Endothelial cell of umbilical vein (primary cell): ENCODE measurements around the gene SH3RF3. TPM values are rescaled to one million over a fixed set of nuclear protein-coding genes. Genes with fewer than 3 reads are reported as not detected.

Experiments
- BruUV-seq: library from RNA; stranded (reverse); fragments of 400-500 nt; replicated peaks from 2 replicates; lab custom pipeline; 2021; lab: Mats Ljungman, UMichigan
- CTCF ChIA-PET: fragments of 300-600, 350-600 bp; sonication (Branson Sonifier 250); formaldehyde crosslinking; loops from one replicate; lab custom pipeline; 2021; ENCODE audit warnings: antibody characterized with exemption, inconsistent platforms; lab: Charles Lee
- POLR2A ChIA-PET: fragments of 300-600, 350-600 bp; sonication (Branson Sonifier 250); formaldehyde crosslinking; loops from one replicate; lab custom pipeline; 2021; ENCODE audit warnings: antibody characterized with exemption, inconsistent platforms; lab: Charles Lee
- DNase-seq: peaks from one replicate; pipeline ENCODE4 v3.0.0-alpha.2; 2011; ENCODE audit warnings: low read depth, low spot score
- FAIRE-seq: peaks from 2 replicates; lab custom pipeline; 2011; peaks lifted over from hg19 to GRCh38; lab: Jason Lieb, UNC
- H2AFZ ChIP-seq: 2 replicates; pipeline ENCODE4 v1.6.0; 2012; ENCODE audit warnings: low read depth, low read length, control low read depth, inconsistent platforms
- H3K27ac ChIP-seq: 2 replicates; pipeline ENCODE4 v1.5.1; 2011; ENCODE audit warnings: low read depth, mild to moderate bottlenecking, control low read depth, low read length, moderate library complexity; ENCODE audit not compliant: insufficient read depth
- H3K27me3 ChIP-seq, 2 experiments: 2 replicates each; pipeline versions ENCODE4 v1.6.0 to v1.6.1; 2011; ENCODE audit warnings: low read length in 2 of 2, mixed read lengths in 1 of 2; ENCODE audit not compliant: control insufficient read depth in 2 of 2, insufficient read depth in 2 of 2
- H3K36me3 ChIP-seq, 2 experiments: 2 replicates in 1 of 2; 3 replicates in 1 of 2; pipeline ENCODE4 v1.5.1; 2011; ENCODE audit warnings: low read length in 2 of 2, mild to moderate bottlenecking in 1 of 2, moderate library complexity in 1 of 2; ENCODE audit not compliant: control insufficient read depth in 2 of 2, insufficient read depth in 2 of 2; ENCODE audit errors: extremely low read depth in 1 of 2
- H3K4me1 ChIP-seq: 3 replicates; pipeline ENCODE4 v1.5.1; 2011; ENCODE audit warnings: mild to moderate bottlenecking, low read length; ENCODE audit not compliant: control insufficient read depth, insufficient read depth; ENCODE audit errors: extremely low read depth
- H3K4me2 ChIP-seq: 2 replicates; pipeline ENCODE4 v1.6.1; 2011; ENCODE audit warnings: low read length, control low read depth, mixed read lengths; ENCODE audit not compliant: insufficient read depth
- H3K4me3 ChIP-seq, 3 experiments: fragments of 200-600 bp in 1 of 3; sonication (generic), shearing (Covaris generic) in 1 of 3; replicated peaks in 1 of 3; 2 replicates each; pipeline ENCODE4 v1.5.1; 2011 to 2016; ENCODE audit warnings: control low read depth in 3 of 3, low read length in 3 of 3, mild to moderate bottlenecking in 2 of 3, inconsistent platforms in 1 of 3, low read depth in 1 of 3, moderate library complexity in 1 of 3; ENCODE audit not compliant: insufficient read depth in 1 of 3
- H3K79me2 ChIP-seq: 2 replicates; pipeline ENCODE4 v1.6.0; 2012; ENCODE audit warnings: low read length, inconsistent platforms; ENCODE audit not compliant: control insufficient read depth, insufficient read depth
- H3K9ac ChIP-seq: replicated peaks from 2 replicates; pipeline ENCODE3; 2011; ENCODE audit warnings: low read length, control low read depth; ENCODE audit not compliant: insufficient read depth; ENCODE audit errors: extremely low read depth
- H3K9me1 ChIP-seq: replicated peaks from 3 replicates; pipeline ENCODE4 v1.6.0; 2011; ENCODE audit warnings: mild to moderate bottlenecking, low read length; ENCODE audit not compliant: control insufficient read depth, insufficient read depth; ENCODE audit errors: extremely low read depth
- H3K9me3 ChIP-seq: replicated peaks from 2 replicates; pipeline ENCODE4 v1.5.1; 2012; ENCODE audit warnings: low read length, inconsistent platforms; ENCODE audit not compliant: control insufficient read depth, insufficient read depth
- H4K20me1 ChIP-seq: replicated peaks from 2 replicates; pipeline ENCODE3; 2011; ENCODE audit warnings: mild to moderate bottlenecking, low read length; ENCODE audit not compliant: control insufficient read depth, insufficient read depth; ENCODE audit errors: extremely low read depth
- CTCF ChIP-seq, 2 donors: IDR thresholded peaks; 1 replicate in 1 of 2; 2 replicates in 1 of 2; pipeline ENCODE4 v1.5.1; 2011; ENCODE audit warnings: low read length in 2 of 2, mild to moderate bottlenecking in 2 of 2, moderate library complexity in 2 of 2, control low read depth in 1 of 2, inconsistent platforms in 1 of 2, low read depth in 1 of 2; ENCODE audit not compliant: insufficient read depth in 1 of 2; ENCODE audit errors: extremely low read depth in 1 of 2
- FOS ChIP-seq: IDR thresholded peaks from 2 replicates; pipeline ENCODE4 v1.6.1; 2011; ENCODE audit warnings: mild to moderate bottlenecking, low read length, moderate library complexity, borderline replicate concordance; ENCODE audit not compliant: insufficient read depth
- JUN ChIP-seq: IDR thresholded peaks from 2 replicates; pipeline ENCODE4 v1.6.1; 2011; ENCODE audit warnings: borderline replicate concordance, low read depth; ENCODE audit not compliant: insufficient read length, insufficient read depth
- MAX ChIP-seq: IDR thresholded peaks from 2 replicates; pipeline ENCODE4 v1.6.1; 2011; ENCODE audit not compliant: insufficient read depth, insufficient read length
- MYC ChIP-seq: IDR thresholded peaks from one replicate; pipeline ENCODE4 v1.6.1; 2011; ENCODE audit warnings: mild to moderate bottlenecking, low read depth, low read length
- POLR2A ChIP-seq: IDR thresholded peaks from 2 replicates; pipeline ENCODE4 v1.6.1; 2012; ENCODE audit warnings: low read depth, mild to moderate bottlenecking, control low read depth, low read length
- POLR2AphosphoS5 ChIP-seq: IDR thresholded peaks from 2 replicates; pipeline ENCODE4 v1.6.1; 2012; ENCODE audit warnings: low read depth, mild to moderate bottlenecking, control low read depth, low read length, moderate library complexity; ENCODE audit not compliant: insufficient read depth
- dilution Hi-C: fragments of 300-500 bp; cut with MboI; formaldehyde crosslinking; loops from one replicate; pipeline ENCODE4 v1.15.0; 2019; ENCODE audit warnings: low sequenced_read_pairs; ENCODE audit not compliant: extremely low pct_ligation_motif_present
- intact Hi-C: fragments of 100-400 bp; cut with micrococcal nuclease; formaldehyde crosslinking; loops from one replicate; pipeline ENCODE4 v1.10.0; 2022
- polyA plus RNA-seq, 4 experiments: library from polyadenylated mRNA; depleted of rRNA in 3 of 4; stranded (reverse) in 3 of 4; unstranded in 1 of 4; fragments of >200 nt; gene quantifications; 2 replicates each; pipeline versions ENCODE4 v1.2.1 to v1.2.3, GENCODE V29; 2011 to 2012; ENCODE audit warnings: missing spikeins in 1 of 4
- total RNA-seq: library from RNA; stranded (reverse); gene quantifications from 2 replicates; pipeline ENCODE4 v1.2.3, GENCODE V29; 2021

SH3RF3 gene
- total and polyA plus RNA-seq, 2 donors (not counting 3 experiments of a cell fraction or from before 2014, with no cell fraction given): 3.8 to 14.7 TPM

- CTCF ChIA-PET: interaction anchor here (1.2 to 2.8 kb wide), 4 partner anchors 14 to 371 kb away, joined by 4 to 12 read pairs (median 6); no protein-coding TSS in a partner anchor
- Histone ChIP-seq H3K79me2 (peaks cover 72% of the 10 kb centered on the region), H3K4me3 (no peak overlapping the region), H3K9ac (no peak overlapping the region), H3K27ac (no peak overlapping the region), H3K36me3 (no peaks in the 10 kb centered on the region), H3K4me2 (no peak overlapping the region), H2AFZ (no peak overlapping the region), H3K27me3 (no peaks in the 10 kb centered on the region), H3K9me3 (no peaks in the 10 kb centered on the region), H3K9me1 (no peaks in the 10 kb centered on the region), H4K20me1 (no peaks in the 10 kb centered on the region), H3K4me1 (peaks cover 33% of the 10 kb centered on the region)
- DNase-seq (no peak), FAIRE-seq (no peak)
- BruUV-seq: no TSS peak
- TF ChIP-seq POLR2AphosphoS5 (no peak), POLR2A (no peak), JUN (no peak), MYC (no peak), FOS (no peak), CTCF (IDR thresholded peaks at IDR 0.05; ENCODE audit: extremely low read depth in 1 of 2, insufficient read depth in 1 of 2, low read depth in 1 of 2, low read length in 2 of 2) (no peak), MAX (no peak)
- POLR2A ChIA-PET: no interaction called here
- intact Hi-C loops (loop anchor here (2.0 kb wide), 2 partner anchors 26 to 100 kb away; no protein-coding TSS in a partner anchor), dilution Hi-C loops (no loop called here)
These were observed 10.0 kb downstream of the SH3RF3 start for GRCh38 chr2:109139002-109139401.
